IgD-negative memory B cell (primary cell): ENCODE data around the gene SH2D1B. TPM values are rescaled to one million over a fixed set of nuclear protein-coding genes. Genes with fewer than 3 reads are reported as not detected.
"Not testable (repeated sequence)": the region's sequence is repeated elsewhere in the genome, so short reads cannot be mapped to it uniquely, and the experiment has no call there.

Source experiments
- H3K27ac Mint-ChIP-seq, 3 donors: one replicate each; pipeline ENCODE4 v1.8.0; 2020 to 2022; ENCODE audit warnings: mild to moderate bottlenecking in 3 of 3, mixed read lengths in 3 of 3, moderate library complexity in 1 of 3
- H3K27me3 Mint-ChIP-seq: one replicate; pipeline ENCODE4 v1.8.0; 2021; ENCODE audit warnings: mixed read lengths
- H3K36me3 Mint-ChIP-seq: one replicate; pipeline ENCODE4 v1.8.0; 2020; ENCODE audit warnings: mild to moderate bottlenecking, mixed read lengths
- H3K4me1 Mint-ChIP-seq, 3 donors: one replicate each; pipeline ENCODE4 v1.8.0; 2020 to 2022; ENCODE audit warnings: mixed read lengths in 3 of 3, mild to moderate bottlenecking in 1 of 3
- H3K4me3 Mint-ChIP-seq, 4 donors: one replicate each; pipeline ENCODE4 v1.8.0; 2020 to 2022; ENCODE audit warnings: mild to moderate bottlenecking in 4 of 4, mixed read lengths in 4 of 4, moderate library complexity in 3 of 4
- H3K9me3 Mint-ChIP-seq, 3 donors: one replicate each; pipeline ENCODE4 v1.8.0; 2020 to 2021; ENCODE audit warnings: mixed read lengths in 3 of 3, mild to moderate bottlenecking in 1 of 3
- polyA plus RNA-seq: library from polyadenylated mRNA; unstranded; fragments of 300-500 nt; fragmentation: Illumina TruSeq; gene quantifications from one replicate; pipeline ENCODE4 v1.2.3, GENCODE V29; 2021

SH2D1B gene
- polyA plus RNA-seq, 1 donor from 2014 or later, result 0.26 TPM

DNA sequence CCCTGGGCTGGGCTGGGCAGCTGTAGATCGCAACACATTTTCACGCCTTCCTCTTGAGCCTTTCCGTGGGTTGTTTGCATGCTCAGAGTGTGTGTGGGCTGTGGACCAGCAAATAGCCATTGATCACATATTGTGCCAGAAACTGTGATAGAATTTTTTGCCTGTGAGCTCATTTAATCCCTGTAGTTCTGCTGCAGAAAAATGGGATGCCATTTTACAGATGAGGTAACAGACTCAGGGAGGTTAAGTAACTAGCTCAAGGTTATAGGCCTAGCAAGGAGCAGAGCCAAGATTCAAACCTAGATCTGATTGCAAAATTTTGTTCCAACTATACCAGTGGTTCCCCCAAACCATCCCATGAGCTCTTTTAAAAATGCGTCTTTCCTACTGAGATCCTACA, 45.8 kb downstream of the SH2D1B start:
- Mint-ChIP-seq H3K4me1 (peaks cover 0 to 5% (median 0%) of the 10 kb centered on the region in 3 donors), H3K27me3 (peaks cover 5% of the 10 kb centered on the region), H3K4me3 (no peak overlapping the region), H3K9me3 (peaks cover 0 to 1% (median 0%) of the 10 kb centered on the region in 3 donors), H3K27ac (no peak overlapping the region), H3K36me3 (no peaks in the 10 kb centered on the region)

DNA sequence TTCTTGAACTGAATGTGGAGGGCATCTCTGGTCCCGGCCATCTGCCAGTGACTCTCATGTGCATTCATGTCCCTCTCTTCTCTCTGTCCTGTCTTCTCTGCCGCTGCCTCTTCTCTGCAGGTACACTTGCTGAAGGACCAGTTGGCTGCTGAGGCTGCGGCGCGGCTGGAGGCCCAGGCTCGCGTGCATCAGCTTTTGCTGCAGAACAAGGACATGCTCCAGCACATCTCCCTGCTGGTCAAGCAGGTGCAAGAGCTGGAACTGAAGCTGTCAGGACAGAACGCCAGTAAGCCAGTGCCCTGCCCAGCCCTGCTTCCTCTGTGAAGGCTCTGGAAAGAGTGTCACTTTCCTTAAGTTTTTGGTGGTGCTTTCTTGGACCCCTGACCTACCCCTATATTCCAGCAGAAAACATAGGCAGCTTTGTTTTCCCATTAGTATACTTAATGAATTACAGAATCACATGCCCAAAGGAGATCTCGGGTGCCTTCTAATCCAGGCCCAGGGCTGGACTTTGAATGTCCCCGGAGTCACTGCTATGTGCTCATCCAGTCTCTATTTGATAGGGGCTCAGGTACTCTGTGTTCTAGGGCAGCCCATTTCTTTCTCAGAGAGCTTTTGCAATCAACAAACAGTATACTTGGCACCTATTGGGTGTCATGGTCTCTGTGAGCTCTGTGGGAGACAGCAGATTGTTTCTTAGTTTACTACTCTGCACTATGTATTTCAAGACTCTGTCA, 46.5 kb downstream of the SH2D1B start:
- Mint-ChIP-seq H3K36me3 (no peaks in the 10 kb centered on the region), H3K4me3 (peak overlapping the region in 1 of 4 donors; percentile 33), H3K27ac (no peak overlapping the region), H3K9me3 (peaks cover 0 to 1% (median 0%) of the 10 kb centered on the region in 3 donors), H3K27me3 (peaks cover 5% of the 10 kb centered on the region), H3K4me1 (peaks cover 0 to 5% (median 0%) of the 10 kb centered on the region in 3 donors)

DNA sequence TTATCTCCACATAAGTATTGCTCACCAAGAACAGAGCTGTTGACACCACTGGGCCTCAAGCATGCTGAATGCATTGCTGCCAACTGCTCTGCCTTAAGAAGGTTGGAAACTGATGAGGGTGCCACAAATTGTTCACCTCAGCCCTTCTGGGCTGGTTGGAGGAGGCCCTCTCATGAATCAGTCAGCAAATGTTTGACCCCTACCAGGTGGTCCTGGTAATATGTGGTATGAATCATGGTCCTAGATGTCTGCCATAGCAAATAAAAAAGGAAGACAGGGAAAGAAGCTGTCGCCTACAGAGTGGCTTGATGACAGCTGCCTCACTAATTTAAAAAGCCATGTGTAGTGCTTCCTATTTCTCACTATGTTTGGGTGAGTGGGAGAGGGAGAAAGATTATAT, 47.4 kb downstream of the SH2D1B start:
- H3K27me3 Mint-ChIP-seq, result peaks cover 6% of the 10 kb centered on the region
- H3K36me3 Mint-ChIP-seq, result no peaks in the 10 kb centered on the region
- peaks cover 0 to 1% (median 0%) of the 10 kb centered on the region in 3 donors for H3K9me3 Mint-ChIP-seq
- peaks cover 0 to 5% (median 0%) of the 10 kb centered on the region in 3 donors for H3K4me1 Mint-ChIP-seq
- no peak overlapping the region for H3K27ac Mint-ChIP-seq
- no peak overlapping the region for H3K4me3 Mint-ChIP-seq

- Mint-ChIP-seq H3K4me1 (peaks cover 0 to 5% (median 0%) of the 10 kb centered on the region in 3 donors), H3K9me3 (peaks cover 0 to 1% (median 0%) of the 10 kb centered on the region in 3 donors), H3K27ac (no peak overlapping the region), H3K36me3 (no peaks in the 10 kb centered on the region), H3K27me3 (peaks cover 8% of the 10 kb centered on the region), H3K4me3 (no peak overlapping the region)
These were observed 48.1 kb downstream of the SH2D1B start for GRCh38 chr1:162363823-162364222.

GRCh38 chr1:162361349-162361748, 50.6 kb downstream of the SH2D1B start:
- H3K27me3 Mint-ChIP-seq, result peaks cover 16% of the 10 kb centered on the region
- H3K27ac Mint-ChIP-seq, result no peak overlapping the region
- no peaks in the 10 kb centered on the region for H3K36me3 Mint-ChIP-seq
- H3K4me3 Mint-ChIP-seq, result no peak overlapping the region
- peaks cover 0 to 1% (median 0%) of the 10 kb centered on the region in 3 donors for H3K9me3 Mint-ChIP-seq
- H3K4me1 Mint-ChIP-seq, result peaks cover 0 to 5% (median 0%) of the 10 kb centered on the region in 3 donors

GRCh38 chr1:162360874-162361260, 51.1 kb downstream of the SH2D1B start:
- H3K27me3 Mint-ChIP-seq, result peaks cover 20% of the 10 kb centered on the region
- no peaks in the 10 kb centered on the region for H3K36me3 Mint-ChIP-seq
- no peak overlapping the region for H3K4me3 Mint-ChIP-seq
- H3K9me3 Mint-ChIP-seq, result peaks cover 0 to 1% (median 0%) of the 10 kb centered on the region in 3 donors
- peaks cover 0 to 5% (median 0%) of the 10 kb centered on the region in 3 donors for H3K4me1 Mint-ChIP-seq
- H3K27ac Mint-ChIP-seq, result no peak overlapping the region

DNA sequence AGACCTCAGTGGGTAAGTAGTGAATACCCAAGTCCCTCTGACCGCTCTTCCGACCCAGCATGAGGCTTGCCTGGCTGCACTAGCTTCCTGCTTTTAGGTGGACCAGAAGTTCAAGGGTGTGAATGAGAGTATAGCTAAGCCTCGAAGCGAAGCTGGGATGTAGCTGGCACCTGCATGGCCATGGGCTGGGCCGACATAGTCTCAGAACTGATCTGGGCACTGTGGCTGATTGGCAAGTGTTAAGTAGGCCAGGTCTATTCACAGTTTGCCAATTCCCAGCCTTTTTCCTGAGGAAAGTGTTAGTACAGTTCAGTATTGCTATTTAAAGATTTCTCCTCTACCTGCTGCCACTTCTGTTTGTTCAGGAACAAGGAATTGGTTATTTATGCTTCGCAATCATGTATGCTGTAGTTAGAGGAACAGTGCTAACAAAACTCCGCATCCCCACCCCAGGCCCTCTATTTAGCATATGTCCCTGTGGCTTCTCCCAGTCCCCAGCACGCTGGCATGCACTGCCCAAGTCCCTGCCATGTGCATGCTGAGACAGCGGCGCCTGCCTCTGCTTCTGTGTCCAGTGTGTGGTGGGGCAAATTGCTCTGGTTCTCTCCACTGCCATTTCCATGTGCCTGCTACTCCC, 51.6 kb downstream of the SH2D1B start:
- Mint-ChIP-seq H3K4me1 (peaks cover 0 to 5% (median 0%) of the 10 kb centered on the region in 3 donors), H3K9me3 (peaks cover 0 to 1% (median 0%) of the 10 kb centered on the region in 3 donors), H3K4me3 (no peak overlapping the region), H3K36me3 (no peaks in the 10 kb centered on the region), H3K27me3 (peaks cover 20% of the 10 kb centered on the region), H3K27ac (peak overlapping the region in 1 of 3 donors; percentile 44)

- Mint-ChIP-seq H3K27me3 (peaks cover 20% of the 10 kb centered on the region), H3K36me3 (no peaks in the 10 kb centered on the region), H3K4me1 (peaks cover 0 to 5% (median 0%) of the 10 kb centered on the region in 3 donors), H3K27ac (peak overlapping the region in 1 of 3 donors; percentile 44), H3K4me3 (no peak overlapping the region), H3K9me3 (peaks cover 0 to 1% (median 0%) of the 10 kb centered on the region in 3 donors)
These were observed 52.3 kb downstream of the SH2D1B start for GRCh38 chr1:162359523-162360236.

DNA sequence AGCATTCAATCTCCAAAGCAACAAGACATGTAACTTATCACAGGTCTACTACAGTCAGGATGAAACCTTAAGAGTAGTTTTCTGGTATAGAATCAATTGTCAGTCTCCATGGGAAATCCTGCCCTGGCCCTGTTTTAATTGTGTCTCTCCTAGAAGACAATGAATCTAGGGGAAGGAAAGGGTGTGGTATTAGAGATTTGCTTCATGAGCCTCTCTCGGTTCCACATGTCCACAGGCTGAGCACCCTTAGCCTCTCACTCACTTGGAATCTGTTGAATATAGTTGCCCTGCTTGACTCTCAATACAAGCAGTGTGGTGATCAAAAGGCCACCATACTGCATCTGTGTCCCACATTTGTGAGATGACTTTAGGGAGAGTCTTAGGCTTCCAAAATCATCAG, 53.0 kb downstream of the SH2D1B start:
- Mint-ChIP-seq H3K4me1 (peaks cover 0 to 5% (median 0%) of the 10 kb centered on the region in 3 donors), H3K27me3 (peaks cover 20% of the 10 kb centered on the region), H3K36me3 (no peaks in the 10 kb centered on the region), H3K27ac (no peak overlapping the region), H3K4me3 (no peak overlapping the region), H3K9me3 (peaks cover 0 to 1% (median 0%) of the 10 kb centered on the region in 3 donors)

DNA sequence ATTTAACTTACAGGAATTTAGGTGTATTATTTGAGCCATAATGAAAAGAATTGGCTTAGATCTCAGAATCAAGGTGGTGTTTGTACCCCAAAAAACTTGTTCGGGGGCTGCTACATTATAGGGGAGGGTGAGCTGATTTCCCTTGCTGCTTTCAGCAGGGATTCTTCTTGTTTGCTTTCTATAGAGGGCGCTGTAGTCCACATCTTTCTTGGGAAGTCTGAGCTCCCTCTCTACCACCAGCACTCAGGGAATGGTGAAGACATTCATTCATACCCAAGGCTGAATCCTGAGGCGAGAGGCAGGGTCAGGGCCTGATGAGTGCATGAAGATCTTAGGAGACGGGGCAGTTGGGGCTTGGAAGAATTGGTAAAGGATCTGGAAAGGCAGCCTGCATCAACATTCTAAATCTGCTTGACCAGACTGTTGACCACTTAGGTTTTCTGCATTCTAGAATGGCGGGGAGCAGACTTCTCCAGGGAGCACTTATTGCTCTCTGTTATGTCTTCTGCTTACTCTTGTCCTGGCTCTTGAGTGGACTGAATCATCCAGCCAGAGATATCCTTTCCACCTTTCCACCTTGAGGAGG, 54.2 kb downstream of the SH2D1B start:
- H3K4me3 Mint-ChIP-seq, result no peak overlapping the region
- H3K27me3 Mint-ChIP-seq, result peaks cover 19% of the 10 kb centered on the region
- H3K4me1 Mint-ChIP-seq, result peaks cover 0 to 5% (median 0%) of the 10 kb centered on the region in 3 donors

GRCh38 chr1:162353702-162354101, 58.2 kb downstream of the SH2D1B start:
- no peaks in the 10 kb centered on the region for H3K36me3 Mint-ChIP-seq
- no peak overlapping the region for H3K27ac Mint-ChIP-seq
- H3K9me3 Mint-ChIP-seq, result no peaks in the 10 kb centered on the region
- H3K4me1 Mint-ChIP-seq, result no peaks in the 10 kb centered on the region
- peaks cover 19% of the 10 kb centered on the region for H3K27me3 Mint-ChIP-seq
- no peak overlapping the region for H3K4me3 Mint-ChIP-seq

More for the DNA sequence above, 54.2 kb downstream of the SH2D1B start:
- H3K36me3 Mint-ChIP-seq, result no peaks in the 10 kb centered on the region
- no peaks in the 10 kb centered on the region for H3K9me3 Mint-ChIP-seq
- H3K27ac Mint-ChIP-seq, result peak overlapping the region in 1 of 3 donors; percentile 52

DNA sequence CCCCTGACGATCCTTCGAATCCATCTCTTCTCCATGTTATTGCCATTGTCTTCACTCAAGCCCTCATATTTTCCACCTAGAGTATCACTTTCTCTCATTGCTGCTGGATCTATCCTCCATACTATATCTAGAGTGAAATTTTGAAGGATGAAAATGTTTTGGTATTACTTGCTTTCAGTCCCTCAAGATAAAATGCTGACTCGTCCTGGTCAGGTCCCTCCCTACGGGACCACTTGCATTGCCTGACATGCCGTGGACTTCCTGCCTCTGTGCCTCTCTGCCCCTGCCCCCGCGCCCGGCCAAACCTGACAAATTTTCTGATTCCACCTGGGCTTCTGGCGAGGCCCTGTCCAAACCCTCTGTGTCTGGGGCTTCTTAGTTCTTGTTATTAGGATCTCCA, 58.9 kb downstream of the SH2D1B start:
- Mint-ChIP-seq H3K4me1 (no peaks in the 10 kb centered on the region), H3K4me3 (no peak overlapping the region), H3K9me3 (no peaks in the 10 kb centered on the region), H3K27ac (no peak overlapping the region), H3K36me3 (no peaks in the 10 kb centered on the region), H3K27me3 (peaks cover 19% of the 10 kb centered on the region)

DNA sequence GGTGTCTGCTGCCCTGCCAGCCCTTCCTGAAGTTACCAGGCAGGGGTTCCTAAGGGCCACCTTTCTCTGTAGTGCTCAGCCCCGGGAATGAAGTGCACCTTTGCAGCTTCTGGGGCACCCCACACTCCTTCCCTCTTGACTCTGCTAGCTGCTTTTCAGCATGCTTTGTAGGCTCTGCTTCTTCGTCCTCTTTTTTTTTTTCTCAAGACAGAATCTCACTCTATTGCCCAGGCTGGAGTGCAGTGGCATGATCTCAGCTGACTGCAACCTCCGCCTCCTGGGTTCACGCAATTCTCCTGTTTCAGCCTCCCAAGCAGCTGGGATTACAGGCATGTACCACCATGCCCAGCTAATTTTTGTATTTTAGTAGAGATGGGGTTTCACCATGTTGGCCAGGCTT, 60.1 kb downstream of the SH2D1B start:
- Mint-ChIP-seq H3K27ac (peak overlapping the region in 1 of 3 donors; percentile 34), H3K27me3 (peaks cover 12% of the 10 kb centered on the region)
- H3K36me3 Mint-ChIP-seq, H3K4me1 Mint-ChIP-seq, H3K4me3 Mint-ChIP-seq, H3K9me3 Mint-ChIP-seq: not testable (repeated sequence)

GRCh38 chr1:162351246-162351842, 60.6 kb downstream of the SH2D1B start:
- no peak overlapping the region for H3K27ac Mint-ChIP-seq
- H3K27me3 Mint-ChIP-seq, result peaks cover 9% of the 10 kb centered on the region

More at GRCh38 chr1:162351246-162351842, 60.6 kb downstream of the SH2D1B start:
- no peaks in the 10 kb centered on the region for H3K9me3 Mint-ChIP-seq
- H3K36me3 Mint-ChIP-seq, result no peaks in the 10 kb centered on the region
- no peak overlapping the region for H3K4me3 Mint-ChIP-seq
- no peaks in the 10 kb centered on the region for H3K4me1 Mint-ChIP-seq
